ENCODE data around the gene COMT. TPM values are rescaled to one million over a fixed set of nuclear protein-coding genes. Genes with fewer than 3 reads are reported as not detected.

Gene COMT
- total RNA-seq, 1 donor = 288 TPM

DNA sequence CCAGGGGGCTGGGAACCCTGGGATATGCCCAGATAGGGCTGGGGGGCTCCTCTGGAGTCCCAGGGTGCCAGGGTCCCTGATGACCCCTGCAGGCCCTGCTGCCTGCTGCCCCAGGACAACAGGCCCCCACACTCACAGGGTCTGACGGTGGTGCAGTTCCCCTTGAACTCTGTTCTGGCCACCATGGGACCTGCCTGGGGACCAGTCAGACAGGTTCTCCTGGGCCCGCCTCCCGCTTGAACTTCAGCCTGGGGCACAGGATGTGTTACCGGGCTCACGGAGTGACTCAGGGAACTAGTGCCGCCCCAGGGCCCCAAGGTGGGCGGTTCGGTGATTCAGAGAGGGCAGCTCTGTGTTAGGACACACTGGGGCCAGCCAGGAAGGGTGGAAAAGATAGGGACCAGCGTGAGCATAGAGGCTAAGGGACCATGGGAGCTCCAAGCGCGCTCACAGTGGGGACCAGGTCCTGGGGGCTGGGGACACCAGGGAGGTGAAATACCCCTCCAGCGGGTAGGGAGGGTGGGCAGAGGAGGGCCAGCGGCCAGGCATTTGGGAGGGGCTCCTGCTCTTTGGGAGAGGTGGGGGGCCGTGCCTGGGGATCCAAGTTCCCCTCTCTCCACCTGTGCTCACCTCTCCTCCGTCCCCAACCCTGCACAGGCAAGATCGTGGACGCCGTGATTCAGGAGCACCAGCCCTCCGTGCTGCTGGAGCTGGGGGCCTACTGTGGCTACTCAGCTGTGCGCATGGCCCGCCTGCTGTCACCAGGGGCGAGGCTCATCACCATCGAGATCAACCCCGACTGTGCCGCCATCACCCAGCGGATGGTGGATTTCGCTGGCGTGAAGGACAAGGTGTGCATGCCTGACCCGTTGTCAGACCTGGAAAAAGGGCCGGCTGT, 21.6 kb downstream of the COMT start:
- H2AFZ ChIP-seq (ENCODE audit: low read length) = no peak overlapping the region
- H3K4me1 ChIP-seq (ENCODE audit: insufficient read depth, low read length) = peaks cover 19% of the 10 kb centered on the region
- peaks cover 49% of the 10 kb centered on the region for H3K36me3 ChIP-seq (ENCODE audit: insufficient read depth, low read length)
- peak; percentile 65 for DNase-seq (ENCODE audit: insufficient read length, low spot score, missing footprints)
- H3K79me2 ChIP-seq (ENCODE audit: insufficient read depth, low read length) = peaks cover 2% of the 10 kb centered on the region
- no peaks in the 10 kb centered on the region for H3K27me3 ChIP-seq (ENCODE audit: insufficient read depth, low read length)
- H3K27ac ChIP-seq (ENCODE audit: low read depth, low read length) = peak overlapping the region; percentile 37
- H3K4me3 ChIP-seq (ENCODE audit: insufficient read depth, low read length) = no peak overlapping the region
- H3K4me2 ChIP-seq (ENCODE audit: insufficient read depth, low read length) = no peak overlapping the region
- TF ChIP-seq, protein P1, sequence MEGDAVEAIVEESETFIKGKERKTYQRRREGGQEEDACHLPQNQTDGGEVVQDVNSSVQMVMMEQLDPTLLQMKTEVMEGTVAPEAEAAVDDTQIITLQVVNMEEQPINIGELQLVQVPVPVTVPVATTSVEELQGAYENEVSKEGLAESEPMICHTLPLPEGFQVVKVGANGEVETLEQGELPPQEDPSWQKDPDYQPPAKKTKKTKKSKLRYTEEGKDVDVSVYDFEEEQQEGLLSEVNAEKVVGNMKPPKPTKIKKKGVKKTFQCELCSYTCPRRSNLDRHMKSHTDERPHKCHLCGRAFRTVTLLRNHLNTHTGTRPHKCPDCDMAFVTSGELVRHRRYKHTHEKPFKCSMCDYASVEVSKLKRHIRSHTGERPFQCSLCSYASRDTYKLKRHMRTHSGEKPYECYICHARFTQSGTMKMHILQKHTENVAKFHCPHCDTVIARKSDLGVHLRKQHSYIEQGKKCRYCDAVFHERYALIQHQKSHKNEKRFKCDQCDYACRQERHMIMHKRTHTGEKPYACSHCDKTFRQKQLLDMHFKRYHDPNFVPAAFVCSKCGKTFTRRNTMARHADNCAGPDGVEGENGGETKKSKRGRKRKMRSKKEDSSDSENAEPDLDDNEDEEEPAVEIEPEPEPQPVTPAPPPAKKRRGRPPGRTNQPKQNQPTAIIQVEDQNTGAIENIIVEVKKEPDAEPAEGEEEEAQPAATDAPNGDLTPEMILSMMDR (IDR thresholded peaks at IDR 0.05; ENCODE audit: extremely low read depth, low read depth, low read length) = no peak
- no peaks in the 10 kb centered on the region for H3K9me3 ChIP-seq (ENCODE audit: low read depth, low read length)
- peaks cover 27% of the 10 kb centered on the region for H4K20me1 ChIP-seq (ENCODE audit: insufficient read depth, low read length)

DNA sequence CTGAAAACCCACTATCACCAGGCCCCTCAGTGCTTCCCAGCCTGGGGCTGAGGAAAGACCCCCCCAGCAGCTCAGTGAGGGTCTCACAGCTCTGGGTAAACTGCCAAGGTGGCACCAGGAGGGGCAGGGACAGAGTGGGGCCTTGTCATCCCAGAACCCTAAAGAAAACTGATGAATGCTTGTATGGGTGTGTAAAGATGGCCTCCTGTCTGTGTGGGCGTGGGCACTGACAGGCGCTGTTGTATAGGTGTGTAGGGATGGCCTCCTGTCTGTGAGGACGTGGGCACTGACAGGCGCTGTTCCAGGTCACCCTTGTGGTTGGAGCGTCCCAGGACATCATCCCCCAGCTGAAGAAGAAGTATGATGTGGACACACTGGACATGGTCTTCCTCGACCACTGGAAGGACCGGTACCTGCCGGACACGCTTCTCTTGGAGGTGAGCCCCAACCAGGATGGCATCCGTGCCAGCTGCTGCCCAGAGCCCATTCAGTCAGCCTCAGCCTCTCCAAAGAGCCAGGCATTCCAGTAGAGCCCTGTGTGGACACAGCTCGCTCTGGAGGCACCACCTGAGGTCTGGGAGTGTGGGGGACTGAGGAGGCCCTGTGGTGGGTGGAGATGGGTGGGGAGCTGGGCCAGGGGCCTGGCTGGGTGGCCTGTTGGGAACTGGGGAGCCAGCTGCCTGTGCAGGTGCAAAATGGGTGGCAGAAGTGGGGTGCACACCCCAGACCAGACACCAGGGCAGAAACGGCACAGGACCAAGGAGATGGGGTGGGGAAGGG, 22.5 kb downstream of the COMT start:
- Histone ChIP-seq H3K79me2 (ENCODE audit: insufficient read depth, low read length) (peaks cover 2% of the 10 kb centered on the region), H3K27ac (ENCODE audit: low read depth, low read length) (no peak overlapping the region), H3K4me2 (ENCODE audit: insufficient read depth, low read length) (no peak overlapping the region), H3K9me3 (ENCODE audit: low read depth, low read length) (no peaks in the 10 kb centered on the region), H4K20me1 (ENCODE audit: insufficient read depth, low read length) (peaks cover 27% of the 10 kb centered on the region), H3K27me3 (ENCODE audit: insufficient read depth, low read length) (no peaks in the 10 kb centered on the region), H3K36me3 (ENCODE audit: insufficient read depth, low read length) (peaks cover 49% of the 10 kb centered on the region), H3K4me1 (ENCODE audit: insufficient read depth, low read length) (peaks cover 14% of the 10 kb centered on the region), H2AFZ (ENCODE audit: low read length) (no peak overlapping the region), H3K4me3 (ENCODE audit: insufficient read depth, low read length) (no peak overlapping the region)
- TF ChIP-seq, protein P1 (IDR thresholded peaks at IDR 0.05; ENCODE audit: extremely low read depth, low read depth, low read length) = no peak
- peak; percentile 75 for DNase-seq (ENCODE audit: insufficient read length, low spot score, missing footprints)

- Histone ChIP-seq H3K9me3 (ENCODE audit: low read depth, low read length) (no peaks in the 10 kb centered on the region), H2AFZ (ENCODE audit: low read length) (no peak overlapping the region), H3K27ac (ENCODE audit: low read depth, low read length) (no peak overlapping the region), H3K79me2 (ENCODE audit: insufficient read depth, low read length) (peaks cover 2% of the 10 kb centered on the region), H4K20me1 (ENCODE audit: insufficient read depth, low read length) (peaks cover 27% of the 10 kb centered on the region), H3K4me2 (ENCODE audit: insufficient read depth, low read length) (no peak overlapping the region), H3K27me3 (ENCODE audit: insufficient read depth, low read length) (no peaks in the 10 kb centered on the region), H3K4me3 (ENCODE audit: insufficient read depth, low read length) (no peak overlapping the region), H3K36me3 (ENCODE audit: insufficient read depth, low read length) (peaks cover 49% of the 10 kb centered on the region), H3K4me1 (ENCODE audit: insufficient read depth, low read length) (peaks cover 14% of the 10 kb centered on the region)
- DNase-seq (ENCODE audit: insufficient read length, low spot score, missing footprints) = peak; percentile 64
- TF ChIP-seq, protein P1 (IDR thresholded peaks at IDR 0.05; ENCODE audit: extremely low read depth, low read depth, low read length) = no peak
These were observed 23.3 kb downstream of the COMT start for GRCh38 chr22:19964701-19965386.

All from osteoblast (primary cell).